GM18508 (cell line): ENCODE results near the gene HDAC4.

Experiments used
- ATAC-seq: cut with Tn5 transposase; IDR thresholded peaks from one replicate; pipeline ENCODE4 v1.9.1; 2021; ENCODE audit warnings: moderate number of reproducible peaks; ENCODE audit not compliant: insufficient read depth, unreplicated experiment

The HDAC4 gene

GRCh38 chr2:239385096-239386000, 15.5 kb downstream of the HDAC4 start:
- no peak for ATAC-seq

- no peak for ATAC-seq
Measured at GRCh38 chr2:239383759-239384156, 17.1 kb downstream of the HDAC4 start.

- no peak for ATAC-seq
Measured at GRCh38 chr2:239383036-239383758, 17.6 kb downstream of the HDAC4 start.

- no peak for ATAC-seq
Measured at GRCh38 chr2:239382384-239382880, 18.4 kb downstream of the HDAC4 start.

GRCh38 chr2:239381709-239382134, 19.1 kb downstream of the HDAC4 start:
- no peak for ATAC-seq

- no peak for ATAC-seq
Measured at GRCh38 chr2:239380831-239381708, 19.8 kb downstream of the HDAC4 start.

GRCh38 chr2:239379641-239380170, 21.1 kb downstream of the HDAC4 start:
- ATAC-seq, result no peak

- ATAC-seq, result no peak
Measured at GRCh38 chr2:239378918-239379640, 21.7 kb downstream of the HDAC4 start.

- ATAC-seq, result no peak
Measured at GRCh38 chr2:239378021-239378917, 22.6 kb downstream of the HDAC4 start.

- ATAC-seq, result no peak
Measured at GRCh38 chr2:239377591-239377990, 23.2 kb downstream of the HDAC4 start.

- no peak for ATAC-seq
Measured at GRCh38 chr2:239376942-239377531, 23.8 kb downstream of the HDAC4 start.

GRCh38 chr2:239376351-239376750, 24.5 kb downstream of the HDAC4 start:
- no peak for ATAC-seq

GRCh38 chr2:239375278-239376061, 25.4 kb downstream of the HDAC4 start:
- no peak for ATAC-seq

- ATAC-seq, result no peak
Measured at GRCh38 chr2:239374896-239375277, 25.9 kb downstream of the HDAC4 start.

GRCh38 chr2:239372835-239373234, 28.0 kb downstream of the HDAC4 start:
- no peak for ATAC-seq

GRCh38 chr2:239371726-239372686, 28.8 kb downstream of the HDAC4 start:
- ATAC-seq, result no peak
